Activated CD4-positive, alpha-beta T cell treated with anti-CD3 and anti-CD28 coated beads, Interleukin-2, amount 50 U/mL, for 4 hours (primary cell): ENCODE data around the gene GNG10.
"Not testable (repeated sequence)": the region's sequence is repeated elsewhere in the genome, so short reads cannot be mapped to it uniquely, and the experiment has no call there.

Experiments
- DNase-seq, 2 experiments: peaks; one replicate each; pipeline ENCODE4 v3.0.0-alpha.2; 2020

The GNG10 gene

DNA sequence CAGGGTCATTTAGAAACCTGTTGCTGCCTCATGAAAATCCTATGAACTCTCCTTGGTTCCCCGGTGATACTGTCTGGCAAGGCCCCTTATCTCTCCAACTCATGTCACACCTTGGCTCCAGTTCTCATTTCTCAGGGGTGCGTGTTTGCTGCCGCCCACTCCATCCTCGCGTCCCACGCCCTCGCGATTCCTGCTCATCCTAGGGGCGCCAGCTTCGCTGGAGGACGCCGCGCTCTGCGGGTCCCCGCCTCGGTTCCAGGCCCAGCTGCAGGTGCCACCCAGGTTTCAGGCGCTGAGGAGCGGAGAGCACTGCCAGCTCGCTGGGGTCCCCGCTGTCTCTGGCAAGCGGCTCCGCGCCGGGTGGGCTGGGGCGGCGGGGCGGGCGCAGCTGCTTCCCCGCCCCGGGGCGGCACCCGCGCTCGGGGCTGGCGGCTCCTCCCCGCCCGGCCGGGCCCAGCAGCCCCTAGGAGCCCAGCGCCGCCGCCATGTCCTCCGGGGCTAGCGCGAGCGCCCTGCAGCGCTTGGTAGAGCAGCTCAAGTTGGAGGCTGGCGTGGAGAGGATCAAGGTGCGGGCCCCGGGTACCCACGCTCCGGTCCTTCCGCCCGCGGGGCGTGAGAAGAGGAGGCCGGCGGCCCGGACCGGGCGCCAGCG, at the start of gene GNG10:
Gene GNG10, plus strand, starts transcription at position 456 of the 652 bp plus-strand sequence. Its CDS starts 30 bp downstream, at position 486.
- DNase-seq, result peak; percentile 60 to 61

DNA sequence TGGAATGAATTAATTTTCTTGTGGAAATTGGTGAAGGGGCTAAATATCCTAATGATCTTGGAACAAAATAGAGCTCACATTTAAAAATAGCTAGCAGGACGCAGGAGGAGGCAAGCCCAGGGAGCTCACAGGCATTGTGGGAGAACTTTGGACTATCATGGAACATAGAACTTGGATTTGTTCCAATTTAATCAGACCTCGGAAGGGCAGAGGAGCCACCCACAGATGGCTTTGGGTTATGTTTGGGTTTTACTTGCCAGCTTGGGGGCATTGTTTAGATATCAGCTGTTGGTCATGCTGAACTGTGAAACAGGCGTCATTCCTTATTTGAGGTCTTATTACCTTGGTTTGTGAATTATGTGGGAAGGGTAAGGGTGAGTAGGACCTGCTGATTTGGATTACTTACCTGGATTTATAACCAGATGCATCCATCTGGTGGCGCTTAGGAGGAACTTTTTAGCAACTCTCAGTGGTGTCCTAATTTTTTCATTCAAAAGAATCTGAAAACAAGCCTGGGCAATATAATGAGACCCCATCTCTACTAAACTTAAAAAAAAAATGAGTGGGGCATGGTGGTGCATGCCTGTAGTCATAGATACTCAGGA, 47.9 kb upstream of the GNG10 start:
- no peak for DNase-seq

DNA sequence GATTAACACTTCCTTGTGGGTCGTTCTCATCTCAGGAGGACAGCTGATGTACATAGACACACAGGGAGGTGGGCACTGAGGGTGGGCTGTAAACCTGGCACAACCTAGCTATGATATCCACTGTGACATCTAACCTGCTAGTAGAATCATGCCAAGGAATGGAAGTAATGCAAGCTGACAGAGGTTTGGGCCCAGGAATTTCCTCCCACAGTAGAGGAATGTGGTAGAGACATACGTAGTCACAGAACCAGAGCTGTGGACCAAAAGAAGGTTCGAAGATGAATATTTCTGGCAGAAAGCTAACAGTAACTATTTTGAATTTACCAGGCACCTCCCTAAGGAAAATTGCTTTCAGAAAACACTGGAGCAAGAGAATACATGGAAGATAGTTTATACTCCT, 45.5 kb upstream of the GNG10 start:
- no peak for DNase-seq

DNA sequence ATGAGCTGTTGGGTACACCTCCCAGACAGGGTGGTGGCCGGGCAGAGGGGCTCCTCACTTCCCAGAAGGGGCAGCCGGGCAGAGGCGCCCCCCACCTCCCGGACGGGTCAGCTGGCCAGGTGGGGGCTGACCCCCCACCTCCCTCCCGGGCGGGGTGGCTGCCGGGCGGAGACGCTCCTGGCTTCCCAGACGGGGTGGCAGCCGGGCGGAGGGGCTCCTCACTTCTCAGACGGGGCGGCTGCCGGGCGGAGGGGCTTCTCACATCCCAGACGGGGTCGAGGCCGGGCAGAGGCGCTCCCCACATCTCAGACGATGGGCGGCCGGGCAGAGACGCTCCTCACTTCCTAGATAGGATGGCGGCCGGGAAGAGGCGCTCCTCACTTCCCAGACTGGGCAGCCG, 44.1 kb upstream of the GNG10 start:
- DNase-seq, result not testable (repeated sequence)

DNA sequence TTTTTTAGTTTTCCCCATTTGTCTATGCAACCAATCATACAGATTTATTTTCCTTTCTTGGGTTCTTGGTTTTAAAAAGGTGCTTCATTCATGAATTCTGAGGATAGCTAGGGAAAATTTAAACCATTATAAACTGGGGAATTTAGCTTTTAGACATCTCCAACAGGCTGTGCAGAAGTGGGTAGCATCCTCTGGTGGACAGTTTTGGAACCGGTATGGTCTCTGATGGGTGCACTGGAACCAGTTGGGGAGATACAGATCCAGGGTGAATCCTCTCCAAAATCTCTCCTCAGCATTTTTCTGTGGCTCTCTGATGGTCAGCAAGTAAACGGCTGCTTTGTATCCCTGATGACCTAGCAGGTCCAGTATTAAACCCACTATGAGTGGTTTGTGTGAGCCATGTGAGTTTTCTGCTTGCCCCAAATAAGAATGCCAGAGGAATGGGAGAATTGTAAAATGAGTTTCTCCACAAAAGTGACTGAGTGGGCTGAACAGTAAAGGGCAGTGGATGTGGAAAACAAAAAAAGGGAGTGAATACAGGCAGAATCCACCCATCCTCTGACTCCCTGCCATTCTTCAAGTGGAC, 39.4 kb upstream of the GNG10 start:
- no peak for DNase-seq

DNA sequence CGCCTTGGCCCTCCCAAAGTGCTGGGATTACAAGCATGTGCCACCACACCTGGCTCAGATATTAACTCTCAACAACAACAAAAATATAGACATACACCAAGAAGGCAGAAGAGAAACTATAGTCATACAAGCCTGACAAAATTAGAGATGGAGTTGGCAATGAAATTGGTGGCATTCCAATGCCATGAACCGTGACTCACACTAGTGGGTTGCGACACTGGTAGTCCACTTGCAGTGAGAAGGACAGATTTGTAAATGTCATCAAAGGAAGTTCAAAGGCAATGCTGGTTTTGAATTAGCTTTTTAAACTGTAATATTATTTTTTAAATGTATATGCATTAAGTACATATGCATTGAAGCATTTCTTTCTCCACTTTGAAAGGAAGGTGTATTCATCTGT, 38.8 kb upstream of the GNG10 start:
- no peak for DNase-seq

DNA sequence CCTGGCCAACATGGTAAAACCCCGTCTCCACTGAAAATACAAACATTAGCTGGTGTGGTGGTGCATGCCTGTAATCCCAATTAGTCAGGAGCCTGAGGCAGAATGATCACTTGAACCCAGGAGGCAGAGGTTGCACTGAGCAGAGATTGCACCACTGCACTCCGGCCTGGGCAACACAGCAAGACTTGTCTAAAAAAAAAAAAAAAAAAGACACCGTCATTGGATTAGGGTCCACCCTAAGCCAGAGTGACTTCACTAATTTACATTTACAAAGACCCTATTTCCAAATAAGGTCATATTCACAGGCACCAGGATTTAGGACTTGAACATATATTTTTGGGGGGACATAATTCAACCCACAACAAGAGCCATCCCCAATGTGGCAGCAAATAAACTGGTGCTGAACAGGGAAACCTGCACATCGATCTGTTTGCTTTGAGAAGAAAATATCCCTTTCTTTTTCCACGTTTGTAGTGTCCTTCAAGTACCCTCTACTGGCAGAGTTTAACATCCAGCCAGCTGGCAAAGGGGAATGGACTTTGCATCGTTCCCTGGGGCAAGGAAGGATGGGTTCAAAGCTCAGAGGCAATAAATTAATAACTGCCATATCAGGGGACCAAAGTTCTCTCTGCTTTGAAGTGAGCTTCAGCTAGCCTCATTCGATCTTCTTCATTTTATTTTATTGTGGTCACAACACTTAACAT, 34.0 kb upstream of the GNG10 start:
- DNase-seq, result no peak

DNA sequence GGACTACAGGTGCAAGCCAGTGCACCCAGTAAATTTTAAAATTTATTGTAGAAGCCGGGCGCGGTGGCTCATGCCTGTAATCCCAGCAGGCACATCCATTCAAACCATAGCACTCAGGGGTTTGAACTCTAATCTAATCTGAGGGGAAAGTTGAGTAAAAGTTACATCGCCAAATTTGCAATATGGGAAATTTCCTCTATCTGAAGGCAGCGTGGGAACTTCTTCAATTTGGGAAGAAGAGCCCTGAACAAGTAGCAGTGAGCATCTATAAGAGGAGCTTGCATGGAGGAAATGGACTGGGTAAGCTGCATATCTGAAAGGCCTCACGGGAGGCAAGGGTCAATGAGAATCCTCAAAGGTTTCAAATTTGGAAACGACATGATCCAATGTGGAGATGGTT, 33.0 kb upstream of the GNG10 start:
- DNase-seq, result no peak

DNA sequence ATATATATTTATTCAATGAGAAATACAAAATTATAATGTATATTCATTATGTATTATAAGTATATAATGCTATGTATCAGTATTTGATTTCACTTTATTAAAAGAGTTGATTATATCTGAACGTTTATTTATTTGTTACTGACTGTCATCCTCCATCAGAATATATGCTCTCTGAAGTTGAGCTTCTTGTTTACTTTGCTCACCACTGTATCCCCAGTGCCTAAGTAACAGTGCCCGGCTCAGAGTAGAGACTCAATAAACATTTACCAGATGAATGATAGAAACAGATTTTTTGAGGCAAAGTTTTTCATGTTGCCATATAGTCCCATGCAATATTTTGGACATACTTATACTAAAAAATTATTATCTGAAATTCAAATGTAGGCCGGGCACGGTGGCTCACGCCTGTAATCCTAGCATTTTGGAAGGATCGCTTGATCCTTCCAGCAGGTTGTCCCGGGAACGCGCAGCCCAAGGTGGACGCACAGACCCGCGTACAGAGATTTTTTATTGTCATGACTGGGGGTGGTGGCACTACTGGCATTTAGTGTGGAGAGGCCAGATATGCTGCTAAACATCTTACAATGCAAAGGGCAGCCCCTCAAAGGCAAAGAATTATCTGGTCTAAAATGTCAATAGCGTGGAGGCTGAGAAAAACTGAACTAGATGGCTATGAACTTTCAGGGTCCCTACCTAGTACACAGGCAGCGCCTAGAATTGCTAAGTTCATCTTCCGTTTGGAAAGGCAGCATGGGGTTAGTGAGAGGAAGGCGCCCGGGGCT, 31.0 kb upstream of the GNG10 start:
- no peak for DNase-seq

DNA sequence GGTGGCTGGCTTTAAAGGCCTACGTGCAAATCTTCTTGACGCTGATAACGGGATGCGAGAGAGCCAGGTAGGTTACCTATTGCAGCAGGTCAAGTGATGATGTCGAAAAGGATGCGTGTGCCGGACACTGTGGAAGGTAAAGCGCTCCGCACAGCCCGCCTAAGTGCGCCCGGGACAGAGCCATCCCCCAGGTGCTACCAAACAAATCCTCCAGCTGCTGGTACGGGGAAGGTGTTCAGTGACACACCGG, 30.5 kb upstream of the GNG10 start:
- DNase-seq, result no peak

DNA sequence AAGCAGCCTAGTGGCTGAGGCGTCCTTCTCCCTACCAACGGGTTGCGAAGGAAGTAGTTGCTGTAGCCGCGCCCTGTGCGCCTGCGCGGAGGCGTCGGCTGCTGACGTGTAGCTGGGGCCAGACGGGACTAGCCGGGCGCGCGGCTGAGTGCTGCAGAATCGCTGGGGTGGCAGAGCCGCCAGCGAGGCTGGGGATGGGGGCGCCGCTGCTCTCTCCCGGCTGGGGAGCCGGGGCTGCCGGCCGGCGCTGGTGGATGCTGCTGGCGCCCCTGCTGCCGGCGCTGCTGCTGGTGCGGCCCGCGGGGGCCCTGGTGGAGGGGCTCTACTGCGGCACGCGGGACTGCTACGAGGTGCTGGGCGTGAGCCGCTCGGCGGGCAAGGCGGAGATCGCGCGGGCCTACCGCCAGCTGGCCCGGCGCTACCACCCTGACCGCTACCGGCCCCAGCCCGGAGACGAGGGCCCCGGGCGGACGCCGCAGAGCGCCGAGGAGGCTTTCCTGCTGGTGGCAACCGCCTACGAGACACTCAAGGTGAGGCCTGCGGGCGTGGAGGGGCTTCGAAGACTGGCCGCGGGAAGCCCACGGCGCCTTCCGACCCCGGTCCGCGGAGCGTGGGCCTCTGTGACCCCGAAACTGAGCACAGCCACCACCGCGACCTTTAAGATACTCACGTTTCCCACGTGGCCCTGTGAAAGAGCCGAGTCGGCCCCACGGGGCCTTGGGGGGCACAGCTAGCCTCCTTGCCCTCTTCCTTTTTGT, 30.0 kb upstream of the GNG10 start, which contains the start of gene DNAJC25:
Gene DNAJC25, plus strand, starts transcription at position 121 of the 758 bp plus-strand sequence. Its CDS starts 74 bp downstream, at position 195.
- DNase-seq, result peak; percentile 93 to 95

DNA sequence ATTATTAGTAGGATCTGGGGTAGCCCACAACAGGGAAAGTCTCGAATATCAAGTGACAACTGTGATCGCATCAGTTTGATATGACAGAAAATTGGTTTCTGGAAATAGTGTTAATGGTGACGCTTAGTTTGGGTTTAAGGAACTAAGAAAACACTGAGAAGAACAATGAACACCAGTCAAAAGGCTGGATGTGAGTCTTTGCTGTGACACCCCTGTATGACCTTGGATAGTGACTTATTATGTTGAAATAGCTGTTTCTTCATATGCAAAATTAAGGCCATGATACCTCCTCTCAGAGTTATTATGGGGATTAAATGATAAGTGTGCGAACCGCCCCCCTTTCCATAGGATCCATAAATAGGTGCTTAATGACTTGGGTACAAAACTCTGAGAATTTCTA, 29.3 kb upstream of the GNG10 start:
- no peak for DNase-seq

DNA sequence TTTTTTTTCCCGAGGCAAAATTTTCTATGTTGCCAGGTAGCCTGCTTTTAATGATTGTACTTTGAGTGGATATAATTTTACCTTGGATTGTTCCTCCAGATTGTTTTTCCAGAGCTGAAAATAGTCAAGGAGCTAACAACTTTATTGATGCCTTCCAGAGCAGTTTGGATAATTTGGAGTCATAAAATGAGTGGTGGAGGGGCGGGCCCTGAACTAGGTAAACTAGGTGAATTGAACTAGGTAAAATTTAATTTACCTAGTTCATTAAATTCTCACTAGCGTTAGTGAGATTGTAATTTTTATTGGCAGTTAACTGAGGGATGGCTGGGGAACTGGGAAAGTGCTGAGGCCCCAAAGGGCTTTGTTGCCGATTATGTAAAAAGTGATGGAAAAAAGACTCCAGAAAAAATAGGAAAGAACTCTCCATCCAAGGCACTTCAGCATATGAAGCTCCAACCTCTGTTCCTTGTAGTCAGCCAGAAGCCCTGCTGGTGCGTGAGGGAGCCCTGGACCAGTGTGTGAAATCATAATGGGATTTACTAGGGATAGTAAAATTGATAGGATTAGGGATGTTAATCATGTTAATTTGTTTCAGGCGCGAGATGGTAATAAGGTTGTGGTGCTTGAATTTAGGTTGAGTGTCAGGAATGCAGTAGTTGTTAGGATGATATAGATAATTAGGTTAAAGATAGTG, 28.6 kb upstream of the GNG10 start:
- no peak for DNase-seq

DNA sequence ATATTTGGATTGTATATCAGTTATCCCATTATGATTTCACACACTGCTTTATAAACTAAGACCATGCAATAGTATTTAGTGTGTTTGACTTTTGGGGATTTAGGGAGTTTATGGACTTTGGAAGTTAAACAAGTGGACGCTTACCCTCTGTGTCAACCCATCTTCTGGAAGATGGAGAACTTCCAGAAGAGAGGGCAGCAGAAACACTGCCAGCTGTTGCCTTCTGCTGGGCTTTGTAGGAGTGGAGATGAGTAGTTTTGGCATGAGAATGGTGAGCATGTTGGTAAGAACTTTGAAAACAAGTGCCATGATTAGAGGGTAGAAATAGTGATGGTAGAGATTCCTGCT, 28.0 kb upstream of the GNG10 start:
- no peak for DNase-seq

DNA sequence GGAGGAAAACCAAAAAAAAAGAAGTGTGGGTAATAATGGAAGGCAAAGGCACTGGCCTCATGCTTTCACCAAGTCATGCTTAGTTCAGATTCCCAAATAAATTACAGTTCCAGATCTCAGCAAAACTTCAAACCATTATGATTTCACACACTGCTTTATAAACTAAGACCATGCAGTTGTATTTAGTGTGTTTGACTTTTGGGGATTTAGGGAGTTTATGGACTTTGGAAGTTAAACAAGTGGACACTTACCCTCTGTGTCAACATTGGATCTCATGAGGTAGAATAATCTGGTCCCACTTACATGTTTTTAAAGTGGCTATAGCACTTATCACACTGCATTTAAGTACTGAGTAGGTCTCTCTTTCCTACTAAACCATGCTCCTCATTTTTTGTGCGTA, 26.5 kb upstream of the GNG10 start:
- DNase-seq, result no peak

DNA sequence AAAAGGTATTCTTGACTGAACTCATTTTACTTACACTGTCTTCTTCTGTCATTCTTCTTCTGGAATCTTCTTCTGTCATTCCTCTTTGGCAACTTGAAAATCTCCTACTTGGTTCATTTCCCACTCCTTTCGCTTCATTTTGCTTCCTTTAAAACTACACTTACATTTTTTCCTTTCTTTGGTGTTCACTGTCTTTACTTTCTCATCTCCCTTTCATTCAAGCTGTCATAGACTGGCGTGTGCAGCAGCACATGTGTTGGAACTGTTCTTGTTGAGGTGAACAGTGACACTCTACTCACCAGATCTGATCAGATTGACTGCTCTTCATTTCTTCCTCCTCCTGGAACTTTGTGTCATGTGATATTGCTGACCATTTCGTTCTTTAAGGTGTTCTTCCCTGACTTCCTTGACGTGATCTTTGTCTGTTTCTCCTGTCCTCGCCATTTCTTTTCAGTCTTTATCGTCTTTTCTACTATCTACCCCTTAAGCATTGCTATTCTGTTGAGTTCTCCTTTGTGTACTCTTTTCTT, 23.9 kb upstream of the GNG10 start:
- DNase-seq, result no peak

DNA sequence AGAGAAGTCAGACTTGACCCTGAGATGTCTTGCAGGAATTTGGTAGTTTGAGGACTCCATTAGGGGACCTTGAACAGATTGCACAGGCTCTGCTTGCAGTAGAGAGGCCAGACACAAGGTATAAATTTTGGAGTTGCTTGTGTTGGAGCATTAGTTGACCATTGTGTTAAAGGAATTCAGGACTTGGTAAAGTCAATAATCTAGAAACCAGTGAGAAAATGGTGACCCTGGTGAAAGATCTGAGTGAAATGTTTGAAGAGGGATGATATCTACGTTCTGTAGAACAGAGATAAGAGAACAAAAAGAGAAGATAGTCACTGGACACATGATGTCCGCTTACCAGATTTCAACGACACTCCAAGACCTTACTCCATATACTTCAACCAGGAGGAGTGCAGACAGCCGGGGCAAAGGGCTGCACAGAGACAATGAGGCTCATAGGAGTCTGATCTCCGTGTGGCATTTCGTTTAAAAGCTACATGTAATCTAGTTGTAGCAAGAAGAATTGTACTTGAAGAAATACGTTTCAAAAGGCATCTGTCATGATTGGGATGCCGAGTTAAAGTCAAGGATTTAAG, 17.1 kb upstream of the GNG10 start:
- DNase-seq, result no peak

DNA sequence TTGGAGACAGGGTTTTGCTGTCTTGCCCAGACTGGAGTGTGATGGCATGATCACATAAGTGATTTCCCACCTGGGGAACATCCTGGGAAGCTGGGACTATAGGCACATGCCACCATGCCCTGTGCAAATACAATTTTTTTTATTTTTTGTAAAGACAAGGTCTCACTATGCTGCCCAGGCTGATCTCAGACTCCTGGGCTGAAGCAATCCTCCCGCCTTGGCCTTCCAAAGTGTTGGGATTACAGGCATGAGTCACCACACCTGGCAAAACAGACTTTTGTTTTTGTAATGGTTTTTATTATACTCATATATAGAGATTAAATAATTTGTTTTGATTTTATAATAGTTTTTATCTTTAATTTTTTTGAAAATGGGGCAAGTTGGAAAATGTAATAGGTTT, 15.6 kb upstream of the GNG10 start:
- no peak for DNase-seq

DNA sequence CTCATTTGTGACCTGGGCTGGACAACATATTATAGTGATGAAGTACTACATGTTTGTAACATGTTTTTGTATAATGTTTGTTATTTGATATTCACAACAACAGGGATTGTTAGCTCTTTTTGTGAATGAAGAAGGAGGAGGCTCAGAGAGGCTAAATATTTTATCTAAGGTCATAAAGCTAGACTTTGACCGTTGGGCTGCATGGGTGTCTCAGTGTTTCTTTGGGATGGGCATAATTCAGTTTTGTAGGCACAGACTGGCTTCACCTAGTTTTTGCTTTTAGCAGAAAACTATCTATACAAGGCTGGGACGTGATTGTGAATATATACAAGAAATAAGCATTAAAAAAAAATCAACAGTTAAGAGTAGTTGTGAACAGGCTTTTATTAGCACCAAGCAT, 15.0 kb upstream of the GNG10 start:
- DNase-seq, result no peak

DNA sequence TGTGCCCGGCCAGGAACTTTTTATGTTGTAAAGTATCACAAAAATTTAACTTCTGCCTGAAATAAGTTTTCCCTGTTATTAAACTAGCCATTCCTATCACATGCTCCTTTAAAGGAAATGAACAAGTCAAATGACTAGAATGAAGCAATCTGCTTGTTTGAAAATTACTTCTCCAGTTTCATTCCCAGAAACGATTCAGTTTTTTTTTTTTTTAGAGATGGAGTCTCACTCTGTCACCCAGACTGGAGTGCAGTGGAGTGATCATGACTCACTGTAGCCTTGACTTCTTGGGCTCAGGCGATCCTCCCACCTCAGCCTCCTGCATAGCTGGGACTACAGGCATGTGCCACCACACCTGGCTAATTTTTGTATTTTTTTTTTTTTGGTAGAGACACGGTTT, 13.3 kb upstream of the GNG10 start:
- DNase-seq, result no peak

DNA sequence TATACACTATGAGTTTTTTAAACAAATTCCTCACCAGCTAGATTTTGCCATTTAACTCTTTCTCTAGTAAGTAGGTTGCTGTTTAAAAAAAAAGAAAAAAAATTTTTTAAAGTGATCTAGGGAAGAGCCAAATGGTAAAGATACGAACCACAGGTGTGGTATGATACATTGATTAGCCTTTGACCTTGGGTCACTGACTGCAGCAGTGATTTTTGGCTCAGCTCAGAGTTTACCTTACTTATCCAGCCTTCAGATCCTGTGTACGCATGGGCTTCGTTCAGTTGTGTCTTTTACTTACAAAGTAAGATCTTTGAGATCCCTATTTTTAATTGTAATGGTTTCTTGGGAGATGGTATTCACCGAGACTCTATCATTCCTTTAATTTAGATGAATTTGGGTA, 12.4 kb upstream of the GNG10 start:
- DNase-seq, result no peak
